NB4 (cell line): ENCODE results near the gene TEN1.

Experiments
- CTCF ChIP-seq: IDR thresholded peaks from one replicate; pipeline ENCODE4 v1.5.1; 2012; ENCODE audit warnings: low read depth, low read length
- MAX ChIP-seq: IDR thresholded peaks from 2 replicates; pipeline ENCODE4 v1.6.1; 2011; ENCODE audit warnings: low read depth, low read length
- MYC ChIP-seq: IDR thresholded peaks from 2 replicates; pipeline ENCODE4 v1.6.1; 2011; ENCODE audit warnings: low read depth, low read length
- POLR2A ChIP-seq: IDR thresholded peaks from 2 replicates; pipeline ENCODE4 v1.6.1; 2011; ENCODE audit warnings: mild to moderate bottlenecking; ENCODE audit not compliant: insufficient read length; ENCODE audit errors: extremely low read depth

GRCh38 chr17:76011951-76012350 lies 32.9 kb downstream of the TEN1 start:
- no peak for TF ChIP-seq CTCF
- no peak for TF ChIP-seq MAX
- no peak for TF ChIP-seq POLR2A
- TF ChIP-seq MYC = no peak
